Trophoblast cell (in vitro differentiated cells and primary cell): ENCODE data around the gene SLC9C1.

Experiments
- DNase-seq, 2 donors: peaks; one replicate each; pipeline ENCODE4 v3.0.0-alpha.2; 2016
- H2AFZ ChIP-seq: 2 replicates; pipeline ENCODE4 v1.6.1; 2013; ENCODE audit warnings: low read length, moderate library complexity, mild to moderate bottlenecking; ENCODE audit not compliant: insufficient read depth, poor library complexity
- H2AK5ac ChIP-seq: 2 replicates; pipeline ENCODE4 v1.6.1; 2013; ENCODE audit warnings: mild to moderate bottlenecking, low read length
- H2BK120ac ChIP-seq: 2 replicates; pipeline ENCODE4 v1.6.1; 2013; ENCODE audit warnings: low read length, mild to moderate bottlenecking, moderate library complexity; ENCODE audit not compliant: insufficient read depth, poor library complexity
- H2BK12ac ChIP-seq: 2 replicates; pipeline ENCODE4 v1.6.1; 2013; ENCODE audit warnings: mild to moderate bottlenecking, low read length, moderate library complexity
- H2BK5ac ChIP-seq: 2 replicates; pipeline ENCODE4 v1.6.1; 2013; ENCODE audit warnings: low read length, low read depth, moderate library complexity, mild to moderate bottlenecking; ENCODE audit not compliant: poor library complexity
- H3K14ac ChIP-seq: 2 replicates; pipeline ENCODE4 v1.6.1; 2013; ENCODE audit warnings: mild to moderate bottlenecking, low read length
- H3K18ac ChIP-seq: 2 replicates; pipeline ENCODE4 v1.6.1; 2013; ENCODE audit warnings: mild to moderate bottlenecking, low read length
- H3K23ac ChIP-seq: 2 replicates; pipeline ENCODE4 v1.6.1; 2013; ENCODE audit warnings: low read length
- H3K27ac ChIP-seq: 2 replicates; pipeline ENCODE4 v1.5.1; 2013; ENCODE audit warnings: low read depth, mild to moderate bottlenecking, inconsistent platforms, low read length, moderate library complexity
- H3K27me3 ChIP-seq: 2 replicates; pipeline ENCODE4 v1.6.1; 2013; ENCODE audit warnings: inconsistent platforms, mild to moderate bottlenecking, low read length, moderate library complexity; ENCODE audit not compliant: insufficient read depth
- H3K36me3 ChIP-seq, 2 experiments: 1 replicate in 1 of 2; 2 replicates in 1 of 2; pipeline ENCODE4 v1.6.1; 2013; ENCODE audit warnings: low read length in 2 of 2, mild to moderate bottlenecking in 2 of 2, moderate library complexity in 1 of 2; ENCODE audit not compliant: insufficient read depth in 2 of 2, control insufficient read depth in 1 of 2
- H3K4ac ChIP-seq: 2 replicates; pipeline ENCODE4 v1.6.1; 2013; ENCODE audit warnings: low read depth, mild to moderate bottlenecking, low read length, moderate library complexity
- H3K4me1 ChIP-seq, 2 experiments: 1 replicate in 1 of 2; 2 replicates in 1 of 2; pipeline ENCODE4 v1.6.1; 2013; ENCODE audit warnings: low read length in 2 of 2, mild to moderate bottlenecking in 2 of 2, moderate library complexity in 1 of 2; ENCODE audit not compliant: insufficient read depth in 2 of 2, control insufficient read depth in 1 of 2
- H3K4me2 ChIP-seq: 2 replicates; pipeline ENCODE4 v1.6.1; 2013; ENCODE audit warnings: inconsistent platforms, mild to moderate bottlenecking, low read length, moderate library complexity
- H3K4me3 ChIP-seq: 2 replicates; pipeline ENCODE4 v1.5.1; 2013; ENCODE audit warnings: mild to moderate bottlenecking, low read depth, low read length, inconsistent platforms
- H3K79me1 ChIP-seq: one replicate; pipeline ENCODE4 v1.6.1; 2013; ENCODE audit warnings: low read length
- H3K79me2 ChIP-seq: 2 replicates; pipeline ENCODE4 v1.6.1; 2013; ENCODE audit warnings: low read length, mild to moderate bottlenecking; ENCODE audit not compliant: control insufficient read depth, insufficient read depth, poor library complexity
- H3K9ac ChIP-seq: 2 replicates; pipeline ENCODE4 v1.6.1; 2013; ENCODE audit warnings: mild to moderate bottlenecking, low read length
- H3K9me3 ChIP-seq: 2 replicates; pipeline ENCODE4 v1.6.1; 2013; ENCODE audit warnings: low read depth, mild to moderate bottlenecking, control low read depth, inconsistent platforms, low read length; ENCODE audit not compliant: insufficient read depth
- H4K12ac ChIP-seq: 2 replicates; pipeline ENCODE4 v1.6.1; 2013; ENCODE audit warnings: low read depth, mild to moderate bottlenecking, low read length, moderate library complexity
- H4K8ac ChIP-seq: 2 replicates; pipeline ENCODE4 v1.6.1; 2013; ENCODE audit warnings: low read depth, mild to moderate bottlenecking, low read length, moderate library complexity
- H4K91ac ChIP-seq: one replicate; pipeline ENCODE4 v1.6.1; 2013; ENCODE audit warnings: low read depth, mild to moderate bottlenecking, low read length, moderate library complexity
- WGBS: extraction: QIAGEN DNeasy Blood & Tissue Kit; methylation state at CpG from one replicate; pipeline ENCODE4 v1.1.7; 2013; ENCODE audit warnings: missing lambda C conversion rate; ENCODE audit not compliant: insufficient read length, insufficient coverage; ENCODE audit errors: extremely low coverage; 5-methylcytosine and 5-hydroxymethylcytosine counted together

Gene SLC9C1

GRCh38 chr3:112321867-112322652, 28.0 kb upstream of the SLC9C1 start:
- no peak overlapping the region for H2AK5ac ChIP-seq
- H4K8ac ChIP-seq, result no peak overlapping the region
- no peaks in the 10 kb centered on the region for H3K27me3 ChIP-seq
- no peaks in the 10 kb centered on the region for H3K9me3 ChIP-seq
- no peak overlapping the region for H3K18ac ChIP-seq
- H3K9ac ChIP-seq, result no peak overlapping the region
- no peak overlapping the region for H4K12ac ChIP-seq
- no peak overlapping the region for H3K27ac ChIP-seq
- no peaks in the 10 kb centered on the region for H3K79me1 ChIP-seq
- H3K4me2 ChIP-seq, result peak overlapping the region; percentile 21
- no peak overlapping the region for H2BK120ac ChIP-seq
- no CpG with 5 or more reads among the region's 5 CpGs for WGBS
- H3K4me1 ChIP-seq, result peaks cover 0 to 3% of the 10 kb centered on the region in 2 experiments
- H2BK12ac ChIP-seq, result no peak overlapping the region
- H4K91ac ChIP-seq, result no peak overlapping the region
- no peak overlapping the region for H3K23ac ChIP-seq
- H3K4me3 ChIP-seq, result no peak overlapping the region
- H3K4ac ChIP-seq, result no peak overlapping the region
- no peak overlapping the region for H2BK5ac ChIP-seq
- H3K36me3 ChIP-seq, result no peaks in the 10 kb centered on the region
- H3K14ac ChIP-seq, result no peak overlapping the region
- no peaks in the 10 kb centered on the region for H3K79me2 ChIP-seq
- DNase-seq, result peak; percentile 18 to 70
- no peak overlapping the region for H2AFZ ChIP-seq

DNA sequence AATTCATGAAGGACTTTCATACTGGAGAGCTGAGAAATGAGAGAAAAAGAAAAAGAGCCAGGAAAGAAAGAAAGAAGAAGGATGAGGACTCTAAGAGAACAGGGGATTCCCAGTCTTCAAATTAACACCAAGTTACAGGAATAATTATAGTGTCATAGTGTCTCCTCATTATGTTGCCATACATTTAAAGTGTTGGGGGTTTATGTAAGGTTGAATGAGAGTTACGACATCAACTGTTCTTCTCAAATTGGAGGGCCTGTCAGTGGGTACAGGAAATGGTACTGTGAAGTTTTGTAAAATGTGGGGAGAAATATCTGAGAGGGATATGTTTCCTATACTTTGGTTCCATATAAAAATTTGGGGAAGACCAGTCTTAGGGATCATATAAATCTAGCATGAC, 26.7 kb upstream of the SLC9C1 start:
- H3K9me3 ChIP-seq, result no peaks in the 10 kb centered on the region
- H3K18ac ChIP-seq, result no peak overlapping the region
- H2AFZ ChIP-seq, result no peak overlapping the region
- no peak overlapping the region for H4K8ac ChIP-seq
- no peaks in the 10 kb centered on the region for H3K36me3 ChIP-seq
- no peak overlapping the region for H3K27ac ChIP-seq
- H4K91ac ChIP-seq, result no peak overlapping the region
- no peak overlapping the region for H3K4me3 ChIP-seq
- no peak overlapping the region for H4K12ac ChIP-seq
- no peak overlapping the region for H2BK5ac ChIP-seq
- H3K4me1 ChIP-seq, result peaks cover 0 to 3% of the 10 kb centered on the region in 2 experiments
- H3K9ac ChIP-seq, result no peak overlapping the region
- no peak overlapping the region for H3K14ac ChIP-seq
- DNase-seq, result no peak
- no peaks in the 10 kb centered on the region for H3K79me1 ChIP-seq
- H2AK5ac ChIP-seq, result no peak overlapping the region
- H2BK12ac ChIP-seq, result no peak overlapping the region
- no peak overlapping the region for H3K4ac ChIP-seq
- H3K23ac ChIP-seq, result no peak overlapping the region
- no peaks in the 10 kb centered on the region for H3K79me2 ChIP-seq
- WGBS, result no CpG with 5 or more reads among the region's 1 CpG
- no peaks in the 10 kb centered on the region for H3K27me3 ChIP-seq
- no peak overlapping the region for H2BK120ac ChIP-seq
- H3K4me2 ChIP-seq, result no peak overlapping the region

DNA sequence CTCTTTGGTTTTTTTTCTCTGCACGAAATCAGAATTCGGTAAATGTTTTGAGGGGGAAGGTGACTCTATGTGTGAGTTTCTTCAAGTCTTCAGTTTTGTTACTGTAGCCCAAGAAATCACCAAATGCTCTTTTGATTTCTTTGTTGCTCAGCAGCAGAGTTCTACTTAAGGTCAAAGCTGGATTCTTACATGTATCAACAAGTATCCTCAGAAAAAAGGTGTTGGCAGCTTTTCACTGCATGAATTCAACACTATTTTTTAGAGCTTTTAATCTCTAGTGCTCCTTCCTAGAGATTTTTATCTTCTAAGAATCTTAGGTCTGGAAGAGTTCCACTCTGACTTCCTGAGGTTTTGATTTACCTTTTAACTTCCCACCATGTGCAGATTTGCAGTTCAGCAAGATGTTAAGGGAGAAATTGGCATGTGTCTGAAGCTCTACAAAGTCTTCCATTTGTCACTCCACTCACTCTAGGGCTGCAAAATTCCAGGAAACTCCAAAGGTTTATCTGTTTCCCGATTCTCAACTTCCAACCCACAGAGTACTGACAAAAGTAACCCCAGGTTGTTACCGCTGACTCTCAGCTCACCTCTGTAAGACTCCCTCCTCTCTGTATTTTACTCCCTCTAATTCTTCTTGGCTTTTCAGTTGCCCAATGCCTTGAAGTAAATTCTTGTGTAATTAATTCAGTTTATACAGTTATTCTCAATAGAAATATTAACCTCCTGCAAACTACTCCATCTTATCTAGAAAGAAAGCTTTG, 25.7 kb upstream of the SLC9C1 start:
- no peak overlapping the region for H3K4ac ChIP-seq
- no peaks in the 10 kb centered on the region for H3K9me3 ChIP-seq
- H3K36me3 ChIP-seq, result no peaks in the 10 kb centered on the region
- no peak overlapping the region for H3K18ac ChIP-seq
- no peak overlapping the region for H2BK5ac ChIP-seq
- peak overlapping the region; percentile 40 for H3K27ac ChIP-seq
- H3K79me2 ChIP-seq, result no peaks in the 10 kb centered on the region
- DNase-seq, result no peak
- no peak overlapping the region for H3K14ac ChIP-seq
- no peak overlapping the region for H2BK120ac ChIP-seq
- WGBS, result no CpG with 5 or more reads among the region's 4 CpGs
- H3K23ac ChIP-seq, result no peak overlapping the region
- no peak overlapping the region for H4K91ac ChIP-seq
- H2AFZ ChIP-seq, result no peak overlapping the region
- no peak overlapping the region for H2BK12ac ChIP-seq
- H4K8ac ChIP-seq, result no peak overlapping the region
- H3K9ac ChIP-seq, result no peak overlapping the region
- H3K27me3 ChIP-seq, result no peaks in the 10 kb centered on the region
- H3K4me2 ChIP-seq, result no peak overlapping the region
- H3K79me1 ChIP-seq, result no peaks in the 10 kb centered on the region
- no peak overlapping the region for H3K4me3 ChIP-seq
- no peak overlapping the region for H2AK5ac ChIP-seq
- H4K12ac ChIP-seq, result no peak overlapping the region
- H3K4me1 ChIP-seq, result peaks cover 0 to 3% of the 10 kb centered on the region in 2 experiments

DNA sequence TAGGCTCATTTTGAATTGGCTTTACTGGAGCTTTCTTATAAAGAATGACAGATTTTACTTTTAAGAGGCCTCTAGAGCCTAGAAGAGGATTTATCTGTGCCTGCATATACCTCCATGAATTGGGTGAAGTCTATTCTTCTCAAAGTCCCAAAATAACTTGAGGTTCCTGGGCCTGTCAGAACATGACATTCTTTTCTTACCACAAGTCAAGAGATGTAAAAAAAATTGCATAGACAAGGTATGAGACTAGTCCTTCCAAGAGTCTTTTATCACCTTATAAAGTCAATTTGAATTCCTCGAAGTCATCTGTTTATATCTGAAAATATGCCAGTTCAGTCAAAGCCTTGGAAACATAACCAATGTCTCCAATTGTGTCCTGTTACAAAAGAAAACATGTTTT, 21.8 kb upstream of the SLC9C1 start:
- Histone ChIP-seq H3K79me1 (no peaks in the 10 kb centered on the region), H3K9me3 (no peaks in the 10 kb centered on the region), H2AK5ac (no peak overlapping the region), H2BK5ac (no peak overlapping the region), H3K4me2 (no peak overlapping the region), H4K91ac (no peak overlapping the region), H3K18ac (no peak overlapping the region), H3K36me3 (no peaks in the 10 kb centered on the region), H3K23ac (no peak overlapping the region), H3K9ac (no peak overlapping the region), H2AFZ (no peak overlapping the region), H3K4ac (no peak overlapping the region), H3K27ac (no peak overlapping the region), H3K4me3 (no peak overlapping the region), H3K79me2 (no peaks in the 10 kb centered on the region), H3K4me1 (peaks cover 0 to 3% of the 10 kb centered on the region in 2 experiments), H3K27me3 (no peaks in the 10 kb centered on the region), H2BK120ac (no peak overlapping the region), H4K12ac (no peak overlapping the region), H4K8ac (no peak overlapping the region), H3K14ac (no peak overlapping the region), H2BK12ac (no peak overlapping the region)
- WGBS, result no CpG with 5 or more reads among the region's 1 CpG
- DNase-seq, result no peak
